GM19463 (cell line): ENCODE data around the gene CAND2.

Source experiments
- ATAC-seq: cut with Tn5 transposase; IDR thresholded peaks from one replicate; pipeline ENCODE4 v1.9.1; 2021; ENCODE audit warnings: mild to moderate bottlenecking, moderate library complexity; ENCODE audit not compliant: unreplicated experiment

Gene CAND2

GRCh38 chr3:12803371-12803770 lies 6.9 kb downstream of the CAND2 start:
- ATAC-seq, result no peak

GRCh38 chr3:12807066-12807465 lies 10.6 kb downstream of the CAND2 start:
- ATAC-seq, result no peak

GRCh38 chr3:12807601-12808359 lies 11.3 kb downstream of the CAND2 start:
- ATAC-seq, result no peak

- ATAC-seq, result no peak
Observed at GRCh38 chr3:12808587-12808986, 12.1 kb downstream of the CAND2 start.

GRCh38 chr3:12809001-12809400 lies 12.5 kb downstream of the CAND2 start:
- ATAC-seq, result no peak

GRCh38 chr3:12809435-12809834 lies 13.0 kb downstream of the CAND2 start:
- no peak for ATAC-seq

- ATAC-seq, result peak; percentile 99
Observed at GRCh38 chr3:12810013-12810780, 13.7 kb downstream of the CAND2 start.

- ATAC-seq, result no peak
Observed at GRCh38 chr3:12810961-12811360, 14.5 kb downstream of the CAND2 start.

- no peak for ATAC-seq
Observed at GRCh38 chr3:12812812-12813211, 16.3 kb downstream of the CAND2 start.

- no peak for ATAC-seq
Observed at GRCh38 chr3:12813967-12814366, 17.5 kb downstream of the CAND2 start.

GRCh38 chr3:12815078-12815477 lies 18.6 kb downstream of the CAND2 start:
- no peak for ATAC-seq

- no peak for ATAC-seq
Observed at GRCh38 chr3:12815719-12816118, 19.2 kb downstream of the CAND2 start.

- ATAC-seq, result no peak
Observed at GRCh38 chr3:12816521-12817342, 20.3 kb downstream of the CAND2 start.

- no peak for ATAC-seq
Observed at GRCh38 chr3:12817343-12817710, 20.8 kb downstream of the CAND2 start.

GRCh38 chr3:12818273-12818672 lies 21.8 kb downstream of the CAND2 start:
- no peak for ATAC-seq

GRCh38 chr3:12818773-12819172 lies 22.3 kb downstream of the CAND2 start:
- ATAC-seq, result no peak

GRCh38 chr3:12822725-12823373 lies 26.4 kb downstream of the CAND2 start:
- no peak for ATAC-seq

- no peak for ATAC-seq
Observed at GRCh38 chr3:12824299-12824698, 27.8 kb downstream of the CAND2 start.

- ATAC-seq, result no peak
Observed at GRCh38 chr3:12825156-12825555, 28.7 kb downstream of the CAND2 start.

- ATAC-seq, result no peak
Observed at GRCh38 chr3:12828751-12829150, 32.3 kb downstream of the CAND2 start.

GRCh38 chr3:12829404-12829803 lies 32.9 kb downstream of the CAND2 start:
- ATAC-seq, result no peak
